ENCODE results near the gene PSMB4. TPM values are rescaled to one million over a fixed set of nuclear protein-coding genes. Genes with fewer than 3 reads are reported as not detected.
"Not testable (repeated sequence)": the region's sequence is repeated elsewhere in the genome, so short reads cannot be mapped to it uniquely, and the experiment has no call there.

The PSMB4 gene
- total RNA-seq, 2 experiments from 2014 or later, result 316 to 324 TPM

DNA sequence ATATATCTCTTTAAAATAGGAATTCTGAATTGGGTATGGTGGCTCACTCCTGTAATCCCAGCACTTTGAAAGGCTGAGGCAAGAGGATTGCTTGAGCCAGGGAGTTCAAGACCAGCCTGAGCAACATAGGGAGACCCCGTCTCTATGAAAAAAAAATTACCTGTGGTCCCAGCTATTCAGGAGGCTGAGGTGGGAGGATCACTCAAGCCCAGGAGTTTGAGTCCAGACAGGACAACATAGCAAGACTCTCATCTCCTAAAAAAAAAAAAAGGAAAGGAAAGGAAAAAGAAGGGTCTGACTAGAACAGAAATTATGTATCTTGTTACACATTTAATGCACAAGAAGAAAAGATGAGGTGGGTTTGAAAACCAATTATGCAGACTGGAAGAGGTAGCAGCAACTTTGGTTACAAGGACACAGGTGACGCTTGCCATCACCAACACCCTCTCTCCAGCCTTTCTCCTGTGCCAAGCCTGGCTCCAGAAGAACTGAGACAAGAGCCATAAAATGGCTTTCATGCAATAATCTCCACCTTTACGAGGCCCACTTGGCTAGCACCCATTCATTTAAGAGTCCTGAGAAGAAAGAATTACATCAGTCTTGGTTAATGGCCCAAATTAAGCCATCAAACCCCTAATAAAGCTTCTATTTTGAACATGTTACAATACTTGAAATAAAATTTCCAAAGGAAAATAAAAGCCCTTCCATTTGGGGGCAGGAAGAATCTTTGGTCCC is 22.1 kb upstream of the PSMB4 start:
- Histone ChIP-seq H3K4me1 (ENCODE audit: insufficient read depth, low read length) (no peaks in the 10 kb centered on the region), H3K36me3 (ENCODE audit: insufficient read depth, low read length) (no peaks in the 10 kb centered on the region), H3K27ac (ENCODE audit: low read depth in 1 of 2, low read length in 2 of 2) (no peak overlapping the region), H3K4me3 (ENCODE audit: low read length) (no peak overlapping the region), H3K27me3 (ENCODE audit: control insufficient read depth in 1 of 2, insufficient read depth in 2 of 2, low read length in 2 of 2) (no peaks in the 10 kb centered on the region), H3K9me3 (ENCODE audit: control insufficient read depth in 1 of 2, insufficient read depth in 1 of 2, low read length in 2 of 2) (no peaks in the 10 kb centered on the region)
- H3K27me3 Mint-ChIP-seq, result no peaks in the 10 kb centered on the region
- TF ChIP-seq, protein P1, sequence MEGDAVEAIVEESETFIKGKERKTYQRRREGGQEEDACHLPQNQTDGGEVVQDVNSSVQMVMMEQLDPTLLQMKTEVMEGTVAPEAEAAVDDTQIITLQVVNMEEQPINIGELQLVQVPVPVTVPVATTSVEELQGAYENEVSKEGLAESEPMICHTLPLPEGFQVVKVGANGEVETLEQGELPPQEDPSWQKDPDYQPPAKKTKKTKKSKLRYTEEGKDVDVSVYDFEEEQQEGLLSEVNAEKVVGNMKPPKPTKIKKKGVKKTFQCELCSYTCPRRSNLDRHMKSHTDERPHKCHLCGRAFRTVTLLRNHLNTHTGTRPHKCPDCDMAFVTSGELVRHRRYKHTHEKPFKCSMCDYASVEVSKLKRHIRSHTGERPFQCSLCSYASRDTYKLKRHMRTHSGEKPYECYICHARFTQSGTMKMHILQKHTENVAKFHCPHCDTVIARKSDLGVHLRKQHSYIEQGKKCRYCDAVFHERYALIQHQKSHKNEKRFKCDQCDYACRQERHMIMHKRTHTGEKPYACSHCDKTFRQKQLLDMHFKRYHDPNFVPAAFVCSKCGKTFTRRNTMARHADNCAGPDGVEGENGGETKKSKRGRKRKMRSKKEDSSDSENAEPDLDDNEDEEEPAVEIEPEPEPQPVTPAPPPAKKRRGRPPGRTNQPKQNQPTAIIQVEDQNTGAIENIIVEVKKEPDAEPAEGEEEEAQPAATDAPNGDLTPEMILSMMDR (IDR thresholded peaks at IDR 0.05), result no peak
- H3K36me3 Mint-ChIP-seq (ENCODE audit: low read depth), result no peaks in the 10 kb centered on the region
- no peaks in the 10 kb centered on the region for H3K9me3 Mint-ChIP-seq
- H3K27ac Mint-ChIP-seq, result no peak overlapping the region
- no peak overlapping the region for H3K4me3 Mint-ChIP-seq
- DNase-seq (no peak), ATAC-seq (ENCODE audit: poor library complexity) (no peak)
- ChIA-PET POLR2A (no interaction called here), CTCF (no interaction called here)
- intact Hi-C loops (cut with DNase I, micrococcal nuclease), result no loop called here
- H3K4me1 Mint-ChIP-seq (ENCODE audit: low read depth), result no peaks in the 10 kb centered on the region

DNA sequence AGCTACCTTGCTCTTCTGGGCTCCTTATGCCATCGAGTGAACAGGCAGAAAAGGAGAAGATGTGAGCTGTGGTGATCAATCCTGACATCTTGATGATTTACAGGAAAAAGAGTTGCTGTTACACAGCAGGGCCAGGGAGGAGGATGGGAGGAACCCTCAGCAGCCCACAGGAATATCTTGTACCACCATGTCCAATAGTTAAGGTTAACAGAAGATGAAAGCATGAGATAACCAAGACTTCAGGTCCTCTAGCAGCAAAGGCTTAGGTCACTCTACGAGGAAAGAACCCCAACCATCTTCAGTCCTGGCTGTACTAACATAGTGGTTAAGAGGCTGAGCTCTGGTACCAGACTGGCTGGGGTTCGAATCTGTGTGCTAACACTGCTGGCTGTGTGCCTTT is 14.8 kb upstream of the PSMB4 start:
- intact Hi-C loops (cut with DNase I, micrococcal nuclease), result no loop called here
- H3K9me3 Mint-ChIP-seq, result no peaks in the 10 kb centered on the region
- Histone ChIP-seq H3K27me3 (ENCODE audit: control insufficient read depth in 1 of 2, insufficient read depth in 2 of 2, low read length in 2 of 2) (no peaks in the 10 kb centered on the region), H3K4me3 (ENCODE audit: low read length) (no peak overlapping the region), H3K36me3 (ENCODE audit: insufficient read depth, low read length) (no peaks in the 10 kb centered on the region), H3K4me1 (ENCODE audit: insufficient read depth, low read length) (no peaks in the 10 kb centered on the region), H3K27ac (ENCODE audit: low read depth in 1 of 2, low read length in 2 of 2) (no peak overlapping the region), H3K9me3 (ENCODE audit: control insufficient read depth in 1 of 2, insufficient read depth in 1 of 2, low read length in 2 of 2) (no peaks in the 10 kb centered on the region)
- no peak overlapping the region for H3K4me3 Mint-ChIP-seq
- no peak for DNase-seq
- H3K36me3 Mint-ChIP-seq (ENCODE audit: low read depth), result no peaks in the 10 kb centered on the region
- ChIA-PET POLR2A (interaction anchor here (1.4 kb wide), 1 partner anchor 14 kb away, joined by 3 read pairs; no protein-coding TSS in a partner anchor), CTCF (interaction anchor here (0.5 to 0.6 kb wide), 2 partner anchors 23 to 285 kb away, joined by 3 to 4 read pairs; no protein-coding TSS in a partner anchor)
- no peak overlapping the region for H3K27ac Mint-ChIP-seq
- H3K4me1 Mint-ChIP-seq (ENCODE audit: low read depth), result no peaks in the 10 kb centered on the region
- no peaks in the 10 kb centered on the region for H3K27me3 Mint-ChIP-seq
- ATAC-seq (ENCODE audit: poor library complexity), result no peak
- TF ChIP-seq, protein P1 (IDR thresholded peaks at IDR 0.05), result no peak

DNA sequence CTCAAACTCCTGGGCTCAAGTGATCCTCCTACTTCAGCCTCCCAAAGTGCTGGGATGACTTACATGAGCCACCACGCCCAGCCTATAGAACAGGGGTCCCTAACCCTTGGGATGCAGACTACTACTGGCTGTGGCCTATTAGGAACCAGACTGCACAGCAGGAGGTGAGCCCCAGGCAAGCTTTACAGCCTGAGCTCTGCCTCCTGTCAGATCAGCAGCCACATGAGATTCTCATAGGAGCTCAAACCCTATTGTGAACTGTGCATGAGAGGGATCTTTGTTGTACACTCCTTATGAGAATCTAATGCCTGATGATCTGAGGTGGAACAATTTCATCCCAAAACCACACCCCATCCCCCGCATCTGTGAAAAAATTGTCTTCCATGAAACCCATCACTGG is 13.4 kb upstream of the PSMB4 start:
- H3K9me3 ChIP-seq (ENCODE audit: control insufficient read depth in 1 of 2, insufficient read depth in 1 of 2, low read length in 2 of 2), result no peaks in the 10 kb centered on the region
- intact Hi-C loops (cut with DNase I, micrococcal nuclease), result no loop called here
- no peaks in the 10 kb centered on the region for H3K36me3 ChIP-seq (ENCODE audit: insufficient read depth, low read length)
- Mint-ChIP-seq H3K4me3 (no peak overlapping the region), H3K4me1 (ENCODE audit: low read depth) (no peaks in the 10 kb centered on the region), H3K36me3 (ENCODE audit: low read depth) (no peaks in the 10 kb centered on the region), H3K27me3 (no peaks in the 10 kb centered on the region), H3K27ac (no peak overlapping the region), H3K9me3 (no peaks in the 10 kb centered on the region)
- ChIA-PET POLR2A (no interaction called here), CTCF (interaction anchor here (0.9 kb wide), 1 partner anchor 26 kb away, joined by 3 read pairs; no protein-coding TSS in a partner anchor)
- H3K4me3 ChIP-seq (ENCODE audit: low read length), result no peak overlapping the region
- H3K4me1 ChIP-seq (ENCODE audit: insufficient read depth, low read length), result no peaks in the 10 kb centered on the region
- no peak overlapping the region for H3K27ac ChIP-seq (ENCODE audit: low read depth in 1 of 2, low read length in 2 of 2)
- TF ChIP-seq, protein P1 (IDR thresholded peaks at IDR 0.05), result no peak
- DNase-seq (no peak), ATAC-seq (ENCODE audit: poor library complexity) (no peak)
- H3K27me3 ChIP-seq (ENCODE audit: control insufficient read depth in 1 of 2, insufficient read depth in 2 of 2, low read length in 2 of 2), result no peaks in the 10 kb centered on the region

DNA sequence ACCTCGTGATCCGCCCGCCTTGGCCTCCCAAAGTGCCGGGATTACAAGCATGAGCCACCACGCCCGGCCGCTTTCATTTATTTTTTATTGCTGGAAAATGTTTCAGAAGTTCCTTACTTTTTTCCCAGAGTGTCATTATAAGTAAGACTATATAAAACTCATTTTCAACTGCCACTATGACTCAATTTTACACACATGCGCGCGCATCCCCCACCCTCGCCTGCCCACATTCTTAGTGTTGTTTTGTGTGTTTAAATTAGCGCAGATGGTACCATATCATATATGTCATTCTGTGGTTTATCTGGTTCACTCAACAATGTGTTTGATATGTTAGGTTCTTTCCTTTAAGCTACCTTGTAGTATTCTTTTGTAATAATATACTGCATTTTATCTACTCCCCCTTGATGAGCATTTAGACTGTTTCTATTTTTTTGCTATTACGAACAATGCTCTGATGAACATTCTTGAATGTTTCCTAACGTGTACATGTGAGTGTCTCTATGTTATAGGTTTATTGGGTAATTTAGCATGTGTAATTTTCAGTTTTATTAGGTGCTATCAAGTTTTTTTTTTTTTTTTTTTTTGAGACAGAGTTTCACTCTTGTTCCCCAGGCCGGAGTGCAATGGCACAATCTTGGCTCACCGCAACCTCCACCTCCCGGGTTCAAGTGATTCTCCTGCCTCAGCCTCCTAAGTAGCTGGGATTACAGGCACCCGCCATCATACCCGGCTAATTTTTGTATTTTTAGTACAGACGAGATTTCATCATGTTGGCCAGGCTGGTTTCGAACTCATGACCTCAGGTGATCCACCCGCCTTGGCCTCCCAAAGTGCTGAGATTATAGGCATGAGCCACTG is 8.9 kb upstream of the PSMB4 start:
- H3K4me3 ChIP-seq (ENCODE audit: low read length); intact Hi-C loops (cut with DNase I, micrococcal nuclease); H3K27me3 ChIP-seq (ENCODE audit: control insufficient read depth in 1 of 2, insufficient read depth in 2 of 2, low read length in 2 of 2); H3K4me1 ChIP-seq (ENCODE audit: insufficient read depth, low read length); ATAC-seq (ENCODE audit: poor library complexity); POLR2A ChIA-PET; H3K36me3 Mint-ChIP-seq (ENCODE audit: low read depth); DNase-seq; H3K4me1 Mint-ChIP-seq (ENCODE audit: low read depth); H3K27ac ChIP-seq (ENCODE audit: low read depth in 1 of 2, low read length in 2 of 2); H3K36me3 ChIP-seq (ENCODE audit: insufficient read depth, low read length); H3K27ac Mint-ChIP-seq; H3K4me3 Mint-ChIP-seq; H3K9me3 ChIP-seq (ENCODE audit: control insufficient read depth in 1 of 2, insufficient read depth in 1 of 2, low read length in 2 of 2); CTCF ChIA-PET; H3K27me3 Mint-ChIP-seq; H3K9me3 Mint-ChIP-seq: not testable (repeated sequence)

All from CD4-positive, alpha-beta T cell (primary cell).